ENCODE data around the gene DEXI. TPM values are rescaled to one million over a fixed set of nuclear protein-coding genes. Genes with fewer than 3 reads are reported as not detected.
A peak's percentile ranks its signal among the peaks of the same experiment; 100 is the strongest.

The DEXI gene
- total and polyA plus RNA-seq, 2 of the 13 experiments (the other 11 are each of a cell fraction or from before 2014, with no cell fraction given), result 51.5 to 70.4 TPM

GRCh38 chr16:10944249-10945064, 2.2 kb upstream of the DEXI start, which contains the start of gene CLEC16A (continued):
- TF ChIP-seq ZNF512 (CRISPR knock-in tag; IDR thresholded peaks at IDR 0.05) (0 out of 2 replicates have a peak, but pooled peaks have one; percentile 22), ZNF503 (CRISPR knock-in tag; IDR thresholded peaks at IDR 0.05) (peak; percentile 83; the same call in 1 of the 2 replicates), MIER2 (CRISPR knock-in tag; IDR thresholded peaks at IDR 0.05) (peak; percentile 87), RXRB (CRISPR knock-in tag; IDR thresholded peaks at IDR 0.05; ENCODE audit: borderline replicate concordance) (peak; percentile 86), ZNF740 (CRISPR knock-in tag; IDR thresholded peaks at IDR 0.05) (peak; percentile 55; the same call in 1 of the 2 replicates), ZNF709 (CRISPR knock-in tag; IDR thresholded peaks at IDR 0.05) (peak; percentile 86), NFAT5 (CRISPR knock-in tag; IDR thresholded peaks at IDR 0.05) (no peak; the same call in 1 of the 2 replicates), KLF11 (CRISPR knock-in tag; IDR thresholded peaks at IDR 0.05) (peak; percentile 98), ATF5 (CRISPR knock-in tag; IDR thresholded peaks at IDR 0.05; ENCODE audit: low read depth) (no peak; the same call in 1 of the 2 replicates), ZNF414 (CRISPR knock-in tag; IDR thresholded peaks at IDR 0.05) (peak; percentile 85; the same call in 1 of the 2 replicates), EED (CRISPR knock-in tag; IDR thresholded peaks at IDR 0.05) (peak; percentile 22; the same call in 1 of the 2 replicates), MTA3 (CRISPR knock-in tag; IDR thresholded peaks at IDR 0.05) (no peak), ZNF20 (CRISPR knock-in tag; IDR thresholded peaks at IDR 0.05) (no peak)
- TF ChIP-seq, protein P1, sequence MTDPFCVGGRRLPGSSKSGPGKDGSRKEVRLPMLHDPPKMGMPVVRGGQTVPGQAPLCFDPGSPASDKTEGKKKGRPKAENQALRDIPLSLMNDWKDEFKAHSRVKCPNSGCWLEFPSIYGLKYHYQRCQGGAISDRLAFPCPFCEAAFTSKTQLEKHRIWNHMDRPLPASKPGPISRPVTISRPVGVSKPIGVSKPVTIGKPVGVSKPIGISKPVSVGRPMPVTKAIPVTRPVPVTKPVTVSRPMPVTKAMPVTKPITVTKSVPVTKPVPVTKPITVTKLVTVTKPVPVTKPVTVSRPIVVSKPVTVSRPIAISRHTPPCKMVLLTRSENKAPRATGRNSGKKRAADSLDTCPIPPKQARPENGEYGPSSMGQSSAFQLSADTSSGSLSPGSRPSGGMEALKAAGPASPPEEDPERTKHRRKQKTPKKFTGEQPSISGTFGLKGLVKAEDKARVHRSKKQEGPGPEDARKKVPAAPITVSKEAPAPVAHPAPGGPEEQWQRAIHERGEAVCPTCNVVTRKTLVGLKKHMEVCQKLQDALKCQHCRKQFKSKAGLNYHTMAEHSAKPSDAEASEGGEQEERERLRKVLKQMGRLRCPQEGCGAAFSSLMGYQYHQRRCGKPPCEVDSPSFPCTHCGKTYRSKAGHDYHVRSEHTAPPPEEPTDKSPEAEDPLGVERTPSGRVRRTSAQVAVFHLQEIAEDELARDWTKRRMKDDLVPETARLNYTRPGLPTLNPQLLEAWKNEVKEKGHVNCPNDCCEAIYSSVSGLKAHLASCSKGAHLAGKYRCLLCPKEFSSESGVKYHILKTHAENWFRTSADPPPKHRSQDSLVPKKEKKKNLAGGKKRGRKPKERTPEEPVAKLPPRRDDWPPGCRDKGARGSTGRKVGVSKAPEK (CRISPR knock-in tag; IDR thresholded peaks at IDR 0.05; ENCODE audit: borderline replicate concordance), result 0 out of 2 replicates have a peak, but pooled peaks have one; percentile 63
